Thyroid gland (tissue), 4 donors: Measurements from ENCODE around the gene ZDHHC12.

Experiments
- CTCF ChIP-seq, 6 experiments: fragments of 200-600 bp in 3 of 6; fragments of 450-650 bp in 3 of 6; sonication (generic) in 3 of 6; IDR thresholded peaks; one replicate each; pipeline ENCODE4 v1.5.1; 2016 to 2019; ENCODE audit warnings: antibody characterized with exemption in 6 of 6, mild to moderate bottlenecking in 2 of 6, inconsistent platforms in 1 of 6, moderate library complexity in 1 of 6
- POLR2A ChIP-seq, 2 donors: fragments of 450-650 bp; IDR thresholded peaks; one replicate each; pipeline ENCODE4 v1.6.1; 2017; ENCODE audit warnings: antibody characterized with exemption in 2 of 2, mild to moderate bottlenecking in 2 of 2, moderate library complexity in 1 of 2

- TF ChIP-seq CTCF (IDR thresholded peaks at IDR 0.05), result no peak
- peak in 1 of 2 donors; percentile 98 for TF ChIP-seq POLR2A (IDR thresholded peaks at IDR 0.05)
Measured at GRCh38 chr9:128689293-128689774, 34.6 kb downstream of the ZDHHC12 start.
